ENCODE data around the gene C19orf25.

- TF ChIP-seq CTCF (conservative IDR thresholded peaks at IDR 0.05; ENCODE audit: low read depth, low read length): no peak
- no peak for TF ChIP-seq EZH2 (IDR thresholded peaks at IDR 0.05; ENCODE audit: borderline replicate concordance, low read depth, low read length, poor library complexity, severe bottlenecking)
Measured at GRCh38 chr19:1502433-1503088, 23.5 kb upstream of the C19orf25 start.
